ENCODE data around the gene SCN1B.
"Not testable (repeated sequence)": the region's sequence is repeated elsewhere in the genome, so short reads cannot be mapped to it uniquely, and the experiment has no call there.

Gene SCN1B

DNA sequence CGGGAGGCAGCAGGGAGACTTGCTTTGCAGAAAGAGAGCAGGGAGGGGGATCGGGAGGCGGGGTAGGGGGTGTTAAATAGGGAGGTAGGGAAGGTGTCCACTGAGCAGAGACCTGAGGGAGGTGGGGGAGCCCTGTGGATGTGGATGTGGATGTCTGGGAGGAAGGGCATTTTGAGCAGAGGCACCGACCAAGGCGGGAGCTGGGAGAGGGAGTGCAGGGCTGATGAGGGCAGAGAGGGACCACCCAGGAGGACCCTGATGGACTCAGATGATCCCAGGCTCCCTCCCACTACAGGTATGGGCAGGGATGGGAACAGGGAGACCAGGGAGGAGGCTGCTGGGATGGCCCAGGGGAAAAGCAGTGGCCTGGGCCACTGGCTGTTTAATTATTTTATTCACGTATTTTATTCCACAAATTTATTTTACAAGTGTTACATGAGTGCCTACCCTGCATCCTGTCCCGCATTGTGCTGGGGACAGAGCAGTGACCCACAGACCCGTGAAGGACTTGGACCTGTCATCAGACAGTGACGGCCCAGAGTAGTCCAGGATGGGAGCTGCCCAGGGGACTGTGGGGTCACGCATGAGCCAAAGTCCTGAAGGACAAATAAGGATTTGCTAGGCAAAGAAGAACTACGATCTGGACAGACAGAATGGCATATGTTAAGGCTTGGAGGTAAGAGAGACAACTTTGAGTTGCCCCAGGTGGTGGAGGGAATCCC is 24.9 kb upstream of the SCN1B start:
- TF ChIP-seq, protein P1, sequence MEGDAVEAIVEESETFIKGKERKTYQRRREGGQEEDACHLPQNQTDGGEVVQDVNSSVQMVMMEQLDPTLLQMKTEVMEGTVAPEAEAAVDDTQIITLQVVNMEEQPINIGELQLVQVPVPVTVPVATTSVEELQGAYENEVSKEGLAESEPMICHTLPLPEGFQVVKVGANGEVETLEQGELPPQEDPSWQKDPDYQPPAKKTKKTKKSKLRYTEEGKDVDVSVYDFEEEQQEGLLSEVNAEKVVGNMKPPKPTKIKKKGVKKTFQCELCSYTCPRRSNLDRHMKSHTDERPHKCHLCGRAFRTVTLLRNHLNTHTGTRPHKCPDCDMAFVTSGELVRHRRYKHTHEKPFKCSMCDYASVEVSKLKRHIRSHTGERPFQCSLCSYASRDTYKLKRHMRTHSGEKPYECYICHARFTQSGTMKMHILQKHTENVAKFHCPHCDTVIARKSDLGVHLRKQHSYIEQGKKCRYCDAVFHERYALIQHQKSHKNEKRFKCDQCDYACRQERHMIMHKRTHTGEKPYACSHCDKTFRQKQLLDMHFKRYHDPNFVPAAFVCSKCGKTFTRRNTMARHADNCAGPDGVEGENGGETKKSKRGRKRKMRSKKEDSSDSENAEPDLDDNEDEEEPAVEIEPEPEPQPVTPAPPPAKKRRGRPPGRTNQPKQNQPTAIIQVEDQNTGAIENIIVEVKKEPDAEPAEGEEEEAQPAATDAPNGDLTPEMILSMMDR (IDR thresholded peaks at IDR 0.05; ENCODE audit: low read depth, low read length): no peak
- Histone ChIP-seq H3K36me3 (peaks cover 51% of the 10 kb centered on the region), H3K27me3 (ENCODE audit: insufficient read depth, low read depth, severe bottlenecking) (no peaks in the 10 kb centered on the region), H3K4me3 (ENCODE audit: low read depth, low read length) (no peak overlapping the region), H3K27ac (no peak overlapping the region), H3K9me3 (ENCODE audit: severe bottlenecking) (no peaks in the 10 kb centered on the region)
- DNase-seq: no peak

DNA sequence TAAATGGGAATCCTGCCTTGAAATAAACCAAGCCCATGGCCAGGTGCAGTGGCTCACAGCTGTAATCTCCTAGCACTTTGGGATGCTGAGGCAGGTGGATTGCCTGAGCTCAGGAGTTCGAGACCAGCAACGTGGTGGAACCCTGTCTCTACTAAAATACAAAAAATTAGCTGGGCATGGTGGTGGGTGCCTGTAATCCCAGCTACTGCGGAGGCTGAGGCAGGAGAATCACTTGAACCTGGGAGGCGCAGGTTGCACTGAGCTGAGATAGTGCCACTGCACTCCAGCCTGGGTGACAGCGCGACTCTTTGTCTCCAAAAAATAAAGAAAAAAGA is 24.3 kb upstream of the SCN1B start:
- H3K4me3 ChIP-seq (ENCODE audit: low read depth, low read length); DNase-seq; H3K9me3 ChIP-seq (ENCODE audit: severe bottlenecking); H3K27me3 ChIP-seq (ENCODE audit: insufficient read depth, low read depth, severe bottlenecking); H3K27ac ChIP-seq: not testable (repeated sequence)
- peaks cover 55% of the 10 kb centered on the region for H3K36me3 ChIP-seq

- peaks cover 57% of the 10 kb centered on the region for H3K36me3 ChIP-seq
- no peaks in the 10 kb centered on the region for H3K9me3 ChIP-seq (ENCODE audit: severe bottlenecking)
- H3K4me3 ChIP-seq (ENCODE audit: low read depth, low read length): no peak overlapping the region
- no peak overlapping the region for H3K27ac ChIP-seq
- TF ChIP-seq, protein P1 (IDR thresholded peaks at IDR 0.05; ENCODE audit: low read depth, low read length): no peak
- no peaks in the 10 kb centered on the region for H3K27me3 ChIP-seq (ENCODE audit: insufficient read depth, low read depth, severe bottlenecking)
- DNase-seq: no peak
These were observed 23.8 kb upstream of the SCN1B start for GRCh38 chr19:35006342-35006998.

DNA sequence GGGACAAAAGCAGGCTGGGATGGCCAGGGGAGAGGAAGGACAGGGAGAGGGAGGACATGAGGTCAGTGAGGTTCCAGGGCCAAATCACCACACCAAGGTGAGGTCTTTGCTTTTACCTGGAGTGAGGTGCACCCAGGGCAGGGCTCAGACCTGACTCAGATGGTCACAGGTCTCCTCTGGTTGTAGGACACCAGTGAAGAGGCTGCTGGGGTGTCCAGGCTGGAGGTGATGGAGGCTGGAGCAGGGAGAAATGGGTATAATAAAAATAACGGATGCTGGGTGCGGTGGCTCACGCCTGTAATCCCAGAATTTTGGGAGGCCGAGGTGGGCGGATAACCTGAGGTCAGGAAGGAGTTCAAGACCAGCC is 23.3 kb upstream of the SCN1B start:
- Histone ChIP-seq H3K27me3 (ENCODE audit: insufficient read depth, low read depth, severe bottlenecking) (no peaks in the 10 kb centered on the region), H3K9me3 (ENCODE audit: severe bottlenecking) (no peaks in the 10 kb centered on the region), H3K27ac (no peak overlapping the region), H3K36me3 (peaks cover 59% of the 10 kb centered on the region), H3K4me3 (ENCODE audit: low read depth, low read length) (no peak overlapping the region)
- DNase-seq: no peak
- TF ChIP-seq, protein P1 (IDR thresholded peaks at IDR 0.05; ENCODE audit: low read depth, low read length): no peak

- H3K27me3 ChIP-seq (ENCODE audit: insufficient read depth, low read depth, severe bottlenecking); H3K9me3 ChIP-seq (ENCODE audit: severe bottlenecking); H3K4me3 ChIP-seq (ENCODE audit: low read depth, low read length); DNase-seq; H3K27ac ChIP-seq: not testable (repeated sequence)
- H3K36me3 ChIP-seq: peaks cover 59% of the 10 kb centered on the region
These were observed 22.8 kb upstream of the SCN1B start for GRCh38 chr19:35007427-35007826.

DNA sequence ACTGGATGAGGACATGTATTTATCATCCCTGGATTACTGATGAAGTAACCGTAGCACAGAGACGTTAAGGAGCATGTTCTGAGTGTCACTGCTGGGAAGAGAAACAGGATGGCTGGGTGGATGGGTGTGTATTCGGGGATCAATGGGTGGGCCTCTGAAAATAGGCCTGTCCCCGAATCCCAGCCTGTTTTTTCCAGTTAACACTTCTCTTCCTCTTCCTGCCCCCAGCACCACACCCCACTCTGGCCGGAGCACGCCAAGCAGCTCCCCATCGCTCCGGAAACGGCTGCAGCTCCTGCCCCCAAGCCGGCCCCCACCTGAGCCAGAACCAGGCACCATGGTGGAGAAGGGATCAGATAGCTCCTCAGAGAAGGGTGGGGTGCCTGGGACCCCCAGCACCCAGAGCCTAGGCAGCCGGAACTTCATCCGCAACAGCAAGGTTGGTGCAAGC is 21.4 kb upstream of the SCN1B start:
- Histone ChIP-seq H3K36me3 (peaks cover 62% of the 10 kb centered on the region), H3K4me3 (ENCODE audit: low read depth, low read length) (no peak overlapping the region), H3K9me3 (ENCODE audit: severe bottlenecking) (peaks cover 3% of the 10 kb centered on the region), H3K27ac (no peak overlapping the region), H3K27me3 (ENCODE audit: insufficient read depth, low read depth, severe bottlenecking) (no peaks in the 10 kb centered on the region)
- DNase-seq: no peak
- TF ChIP-seq, protein P1 (IDR thresholded peaks at IDR 0.05; ENCODE audit: low read depth, low read length): no peak

Data from WERI-Rb-1 (cell line).